H54 (cell line): ENCODE results near the gene ATP2B1.
A peak's percentile ranks its signal among the peaks of the same experiment; 100 is the strongest.

Source experiments
- DNase-seq: peaks from one replicate; pipeline ENCODE4 v3.0.0; 2011; ENCODE audit warnings: low spot score, mixed read lengths; ENCODE audit not compliant: insufficient read length
- FAIRE-seq: peaks from 3 replicates; lab custom pipeline; 2011; peaks lifted over from hg19 to GRCh38; lab: Jason Lieb, UNC
- POLR2A ChIP-seq: IDR thresholded peaks from 2 replicates; pipeline ENCODE4 v1.6.1; 2011; ENCODE audit warnings: low read depth, mild to moderate bottlenecking, low read length

Gene ATP2B1

GRCh38 chr12:89556976-89557375, 151.7 kb downstream of the ATP2B1 start:
- no peak for TF ChIP-seq POLR2A
- no peak for DNase-seq
- FAIRE-seq = no peak

- no peak for TF ChIP-seq POLR2A
- no peak for DNase-seq
- peak; percentile 84 for FAIRE-seq
Measured at GRCh38 chr12:89552376-89552775, 156.3 kb downstream of the ATP2B1 start.

- FAIRE-seq (no peak), DNase-seq (no peak)
- TF ChIP-seq POLR2A = no peak
Measured at GRCh38 chr12:89551747-89552146, 156.9 kb downstream of the ATP2B1 start.

GRCh38 chr12:89547101-89547500, 161.5 kb downstream of the ATP2B1 start:
- TF ChIP-seq POLR2A = no peak
- FAIRE-seq (no peak), DNase-seq (no peak)

- FAIRE-seq = no peak
- no peak for DNase-seq
Measured at GRCh38 chr12:89546151-89546550, 162.5 kb downstream of the ATP2B1 start.

GRCh38 chr12:89544681-89545184, 163.9 kb downstream of the ATP2B1 start:
- DNase-seq (no peak), FAIRE-seq (no peak)
- TF ChIP-seq POLR2A = no peak

More at GRCh38 chr12:89546151-89546550, 162.5 kb downstream of the ATP2B1 start:
- TF ChIP-seq POLR2A = no peak

- DNase-seq (no peak), FAIRE-seq (no peak)
- TF ChIP-seq POLR2A = no peak
Measured at GRCh38 chr12:89544022-89544421, 164.6 kb downstream of the ATP2B1 start.

- DNase-seq (peak; percentile 39), FAIRE-seq (no peak)
- no peak for TF ChIP-seq POLR2A
Measured at GRCh38 chr12:89542912-89543592, 165.6 kb downstream of the ATP2B1 start.

GRCh38 chr12:89542236-89542635, 166.4 kb downstream of the ATP2B1 start:
- no peak for TF ChIP-seq POLR2A
- no peak for DNase-seq
- FAIRE-seq = no peak

GRCh38 chr12:89540586-89540985, 168.1 kb downstream of the ATP2B1 start:
- DNase-seq (no peak), FAIRE-seq (no peak)
- TF ChIP-seq POLR2A = no peak

- no peak for TF ChIP-seq POLR2A
- DNase-seq (no peak), FAIRE-seq (no peak)
Measured at GRCh38 chr12:89539426-89540223, 169.0 kb downstream of the ATP2B1 start.

GRCh38 chr12:89538897-89539296, 169.7 kb downstream of the ATP2B1 start:
- FAIRE-seq = no peak
- TF ChIP-seq POLR2A = no peak
- no peak for DNase-seq
